ENCODE results near the gene GP1BB.

The GP1BB gene

GRCh38 chr22:19709063-19709769 is 14.1 kb upstream of the GP1BB start:
- no peak for TF ChIP-seq CTCF (conservative IDR thresholded peaks at IDR 0.05; ENCODE audit: control insufficient read depth, insufficient read depth, low read depth, low read length)
- no peak overlapping the region for H3K4me3 ChIP-seq (ENCODE audit: control insufficient read depth, low read depth, low read length)
- peak; percentile 37 for DNase-seq (ENCODE audit: low read depth)

GRCh38 chr22:19710020-19710768 is 13.1 kb upstream of the GP1BB start:
- DNase-seq (ENCODE audit: low read depth), result no peak
- no peak overlapping the region for H3K4me3 ChIP-seq (ENCODE audit: control insufficient read depth, low read depth, low read length)
- TF ChIP-seq CTCF (conservative IDR thresholded peaks at IDR 0.05; ENCODE audit: control insufficient read depth, insufficient read depth, low read depth, low read length), result no peak

GRCh38 chr22:19710769-19711106 is 12.6 kb upstream of the GP1BB start:
- DNase-seq (ENCODE audit: low read depth), result no peak
- no peak overlapping the region for H3K4me3 ChIP-seq (ENCODE audit: control insufficient read depth, low read depth, low read length)
- TF ChIP-seq CTCF (conservative IDR thresholded peaks at IDR 0.05; ENCODE audit: control insufficient read depth, insufficient read depth, low read depth, low read length), result no peak

GRCh38 chr22:19713245-19713644 is 10.1 kb upstream of the GP1BB start:
- no peak for DNase-seq (ENCODE audit: low read depth)
- H3K4me3 ChIP-seq (ENCODE audit: control insufficient read depth, low read depth, low read length), result no peak overlapping the region
- no peak for TF ChIP-seq CTCF (conservative IDR thresholded peaks at IDR 0.05; ENCODE audit: control insufficient read depth, insufficient read depth, low read depth, low read length)

- DNase-seq (ENCODE audit: low read depth), result no peak
- H3K4me3 ChIP-seq (ENCODE audit: control insufficient read depth, low read depth, low read length), result peak overlapping the region; percentile 29
- TF ChIP-seq CTCF (conservative IDR thresholded peaks at IDR 0.05; ENCODE audit: control insufficient read depth, insufficient read depth, low read depth, low read length), result no peak
These were observed 9.6 kb upstream of the GP1BB start for GRCh38 chr22:19713650-19714311.

- H3K4me3 ChIP-seq (ENCODE audit: control insufficient read depth, low read depth, low read length), result peak within 1 kb of the TSS; percentile 35
- no peak for TF ChIP-seq CTCF (conservative IDR thresholded peaks at IDR 0.05; ENCODE audit: control insufficient read depth, insufficient read depth, low read depth, low read length)
- no peak for DNase-seq (ENCODE audit: low read depth)
These were observed 8.8 kb upstream of the GP1BB start, which contains the start of gene SEPTIN5 for GRCh38 chr22:19714312-19715187. TSS of gene SEPTIN5 (plus strand) at chr22:19714503. CDS start at chr22:19714589, 86 bp downstream.

Data from fibroblast of mammary gland (primary cell).